Stimulated activated CD8-positive, alpha-beta memory T cell treated with anti-CD3 and anti-CD28 coated beads, Interleukin-15, amount 100 ng/mL, for 24 hours (primary cell): ENCODE results near the gene TAB3.
A peak's percentile ranks its signal among the peaks of the same experiment; 100 is the strongest.

Experiments used
- DNase-seq: peaks from one replicate; pipeline ENCODE4 v3.0.0-alpha.2; 2020; ENCODE audit warnings: low read depth

Gene TAB3, protein sequence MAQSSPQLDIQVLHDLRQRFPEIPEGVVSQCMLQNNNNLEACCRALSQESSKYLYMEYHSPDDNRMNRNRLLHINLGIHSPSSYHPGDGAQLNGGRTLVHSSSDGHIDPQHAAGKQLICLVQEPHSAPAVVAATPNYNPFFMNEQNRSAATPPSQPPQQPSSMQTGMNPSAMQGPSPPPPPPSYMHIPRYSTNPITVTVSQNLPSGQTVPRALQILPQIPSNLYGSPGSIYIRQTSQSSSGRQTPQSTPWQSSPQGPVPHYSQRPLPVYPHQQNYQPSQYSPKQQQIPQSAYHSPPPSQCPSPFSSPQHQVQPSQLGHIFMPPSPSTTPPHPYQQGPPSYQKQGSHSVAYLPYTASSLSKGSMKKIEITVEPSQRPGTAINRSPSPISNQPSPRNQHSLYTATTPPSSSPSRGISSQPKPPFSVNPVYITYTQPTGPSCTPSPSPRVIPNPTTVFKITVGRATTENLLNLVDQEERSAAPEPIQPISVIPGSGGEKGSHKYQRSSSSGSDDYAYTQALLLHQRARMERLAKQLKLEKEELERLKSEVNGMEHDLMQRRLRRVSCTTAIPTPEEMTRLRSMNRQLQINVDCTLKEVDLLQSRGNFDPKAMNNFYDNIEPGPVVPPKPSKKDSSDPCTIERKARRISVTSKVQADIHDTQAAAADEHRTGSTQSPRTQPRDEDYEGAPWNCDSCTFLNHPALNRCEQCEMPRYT

GRCh38 chrX:30889147-30890140 lies at the start of gene TAB3:
TAB3 (minus strand) TSS chrX:30889254; CDS start chrX:30859588, 29,666 bp downstream.
- peak; percentile 63 for DNase-seq

DNA sequence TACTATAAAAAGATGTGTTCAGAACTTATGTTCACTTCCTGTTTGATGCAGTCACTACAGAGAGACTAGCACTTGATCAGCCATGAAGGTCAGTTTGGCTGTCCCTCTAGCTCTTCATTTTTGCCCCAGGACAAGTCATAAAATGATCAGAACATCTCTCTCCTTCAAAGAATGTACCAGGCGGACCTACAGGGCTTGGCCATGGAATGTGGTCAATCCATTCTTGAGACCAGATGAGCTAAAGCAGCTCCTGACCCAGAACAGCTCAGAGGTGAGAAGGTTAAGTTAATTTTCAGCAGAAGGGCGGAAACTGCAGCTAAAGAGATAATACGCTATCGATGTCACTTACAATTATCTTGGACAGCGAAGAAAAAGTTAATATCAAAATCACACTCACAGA lies 49.2 kb upstream of the TAB3 start:
- no peak for DNase-seq

DNA sequence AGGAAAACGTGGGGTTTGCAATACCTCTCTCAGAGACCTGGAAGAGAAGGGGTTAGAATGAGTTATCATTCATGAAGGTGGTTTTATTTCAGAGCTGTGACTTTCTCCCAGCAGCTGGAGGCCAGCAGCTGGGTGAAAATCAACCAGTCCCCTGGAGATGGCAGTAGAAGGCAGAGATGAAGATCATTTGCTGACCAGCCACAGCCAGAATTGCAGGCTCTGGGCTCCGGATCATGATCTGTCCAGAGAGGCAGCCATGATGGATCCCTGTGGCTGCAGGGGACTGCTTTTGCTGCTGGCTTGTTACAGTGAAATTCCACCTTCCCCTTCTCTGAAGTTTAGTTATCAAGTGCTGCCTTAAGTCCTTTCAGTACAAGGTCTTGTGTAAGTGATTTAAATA lies 46.9 kb upstream of the TAB3 start:
- DNase-seq = no peak

DNA sequence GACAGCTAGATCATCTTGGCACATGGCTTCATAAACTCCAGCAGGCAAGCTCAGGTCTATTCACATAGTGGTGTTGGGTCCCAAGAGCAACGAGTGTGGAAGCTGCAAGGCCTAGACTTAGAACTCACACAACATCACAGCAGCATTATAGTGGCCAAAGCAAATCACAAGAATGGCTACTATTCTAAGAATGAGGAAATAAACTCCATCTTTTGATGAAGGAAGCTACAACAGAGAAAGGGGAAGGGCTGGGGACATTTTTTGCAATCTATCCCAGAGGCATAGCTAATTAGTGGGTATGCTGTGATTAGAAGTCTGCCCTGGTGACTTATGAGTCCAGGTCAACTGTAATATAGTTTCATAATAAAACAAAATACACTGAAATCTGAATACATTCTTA lies 42.9 kb upstream of the TAB3 start:
- no peak for DNase-seq

DNA sequence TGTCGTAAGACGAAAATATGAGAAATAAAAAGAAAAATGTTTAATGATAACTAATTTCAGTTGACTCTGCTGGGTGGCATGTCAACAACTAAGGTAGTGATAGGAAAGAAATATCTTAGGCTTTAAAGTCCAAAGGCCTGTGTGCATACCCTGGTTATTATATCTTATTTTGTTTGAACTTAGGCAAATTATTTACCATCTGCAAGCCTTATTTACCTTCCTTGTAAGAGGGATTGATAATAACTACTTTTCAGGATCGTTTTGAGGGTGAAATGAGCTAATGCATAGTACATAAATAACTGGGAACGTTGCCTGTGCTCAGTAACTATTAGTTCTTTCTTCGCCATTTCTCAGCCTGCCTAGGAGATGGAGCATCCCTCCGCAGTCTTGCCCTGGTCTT lies 41.6 kb upstream of the TAB3 start:
- no peak for DNase-seq

GRCh38 chrX:30930143-30930542 lies 41.1 kb upstream of the TAB3 start:
- no peak for DNase-seq

GRCh38 chrX:30920271-30920670 lies 31.2 kb upstream of the TAB3 start:
- no peak for DNase-seq

DNA sequence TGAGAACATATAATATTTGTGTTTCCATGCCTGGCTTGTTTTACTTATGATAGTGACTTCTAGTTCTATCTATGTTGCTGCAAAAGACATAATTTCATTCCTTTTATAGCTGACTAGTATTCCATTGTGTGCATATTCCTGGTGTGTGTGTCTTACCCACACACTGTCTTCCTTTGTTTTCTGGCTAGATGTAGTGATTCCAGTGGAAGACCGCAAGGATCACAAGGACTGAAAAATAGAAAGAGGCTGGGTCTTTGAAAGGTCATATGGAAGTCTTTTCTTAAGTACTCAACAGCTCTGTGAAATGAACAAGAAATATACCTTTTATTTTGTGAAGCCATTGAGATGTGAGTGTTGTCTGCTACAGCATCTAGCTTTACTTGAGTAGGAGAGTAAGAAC lies 29.4 kb upstream of the TAB3 start:
- DNase-seq = no peak

GRCh38 chrX:30913492-30913891 lies 24.4 kb upstream of the TAB3 start:
- DNase-seq = no peak

- no peak for DNase-seq
Measured at GRCh38 chrX:30910124-30910860, 21.2 kb upstream of the TAB3 start.

DNA sequence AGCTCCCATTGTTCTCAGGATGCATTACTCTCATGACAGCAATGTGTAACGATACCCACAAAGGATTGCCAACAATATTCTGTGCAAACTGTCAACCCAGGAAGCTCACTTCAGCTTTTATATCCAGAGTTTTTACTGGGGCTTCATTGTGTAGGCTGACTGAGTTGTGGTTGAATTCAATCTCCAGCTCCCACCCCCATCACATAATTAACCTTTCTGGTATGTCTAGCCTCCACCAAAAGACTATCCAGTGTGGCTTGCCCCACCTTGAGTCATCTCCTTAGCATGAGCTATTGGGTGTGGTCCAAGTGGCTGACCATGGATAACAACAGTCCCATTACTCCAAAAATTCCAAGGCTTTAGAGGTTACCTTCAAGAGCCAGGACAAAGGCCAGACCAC lies 17.7 kb upstream of the TAB3 start:
- DNase-seq = no peak

DNA sequence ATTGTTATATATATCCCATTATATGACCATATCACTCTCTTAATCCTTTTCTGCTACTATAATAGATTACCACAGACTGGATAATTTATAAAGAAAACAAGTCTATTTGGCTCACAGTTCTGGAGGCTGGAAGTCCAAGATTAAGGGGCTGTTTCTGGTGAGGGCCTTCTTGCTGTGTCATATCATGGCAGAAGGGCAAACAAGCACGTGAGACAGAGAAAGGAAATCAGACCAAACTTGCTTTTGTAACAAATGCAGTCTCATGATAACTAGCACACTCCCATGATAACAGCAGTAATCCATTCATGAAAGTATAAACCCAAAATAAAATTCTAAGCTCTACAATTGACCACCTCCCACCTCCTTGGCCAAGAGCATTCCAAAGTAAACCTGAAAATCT lies 16.3 kb upstream of the TAB3 start:
- no peak for DNase-seq

GRCh38 chrX:30904632-30905031 lies 15.6 kb upstream of the TAB3 start:
- no peak for DNase-seq

DNA sequence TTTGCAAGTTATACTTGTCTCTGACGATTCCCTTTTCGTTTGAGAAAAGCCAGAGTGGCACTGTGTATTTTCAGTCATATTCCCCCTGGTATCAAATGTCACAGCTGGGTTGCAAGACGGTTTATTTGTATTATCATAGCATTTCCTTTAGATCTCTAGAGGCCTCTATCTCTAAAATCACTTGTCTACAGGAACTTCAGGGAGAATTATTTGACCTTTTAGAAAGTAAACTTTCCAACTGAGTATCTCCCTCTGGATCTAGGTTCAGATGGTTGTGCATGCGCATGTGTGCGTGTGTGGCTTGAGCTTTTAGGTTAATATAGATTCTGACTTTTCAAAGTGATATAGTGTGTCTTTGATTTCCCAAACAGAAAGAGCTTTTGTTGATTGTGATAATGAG lies 15.1 kb upstream of the TAB3 start:
- DNase-seq = no peak

- DNase-seq = no peak
Measured at GRCh38 chrX:30900227-30900626, 11.2 kb upstream of the TAB3 start.

GRCh38 chrX:30898886-30899285 lies 9.8 kb upstream of the TAB3 start:
- no peak for DNase-seq

DNA sequence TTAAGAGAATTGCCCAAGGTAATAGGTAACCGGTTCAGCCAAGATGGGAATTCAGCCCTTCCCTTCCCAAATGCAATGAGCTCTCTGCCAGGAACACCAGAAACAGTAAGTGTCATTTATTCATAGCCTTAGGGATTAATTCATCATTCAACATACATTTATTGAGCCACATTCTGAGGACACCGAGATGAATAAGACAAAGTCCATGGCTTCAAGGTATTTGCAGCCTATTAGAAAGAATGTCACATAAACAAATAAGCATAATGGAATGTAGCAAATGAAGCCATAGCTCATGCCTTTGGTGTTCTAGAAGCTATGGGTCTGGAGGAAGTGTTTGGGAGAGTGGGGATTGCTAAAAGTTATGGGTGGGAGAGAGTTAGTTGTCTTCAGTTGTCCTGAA lies 6.3 kb upstream of the TAB3 start:
- DNase-seq = no peak

GRCh38 chrX:30893206-30893605 lies 4.2 kb upstream of the TAB3 start:
- DNase-seq = no peak

GRCh38 chrX:30892591-30892990 lies 3.5 kb upstream of the TAB3 start:
- no peak for DNase-seq

- peak; percentile 0 for DNase-seq
Measured at GRCh38 chrX:30888526-30889146, 418 bp downstream of the TAB3 start.

- DNase-seq = no peak
Measured at GRCh38 chrX:30887721-30888120, 1.3 kb downstream of the TAB3 start.
